ENCODE results near the gene RPS3.

Gene RPS3

DNA sequence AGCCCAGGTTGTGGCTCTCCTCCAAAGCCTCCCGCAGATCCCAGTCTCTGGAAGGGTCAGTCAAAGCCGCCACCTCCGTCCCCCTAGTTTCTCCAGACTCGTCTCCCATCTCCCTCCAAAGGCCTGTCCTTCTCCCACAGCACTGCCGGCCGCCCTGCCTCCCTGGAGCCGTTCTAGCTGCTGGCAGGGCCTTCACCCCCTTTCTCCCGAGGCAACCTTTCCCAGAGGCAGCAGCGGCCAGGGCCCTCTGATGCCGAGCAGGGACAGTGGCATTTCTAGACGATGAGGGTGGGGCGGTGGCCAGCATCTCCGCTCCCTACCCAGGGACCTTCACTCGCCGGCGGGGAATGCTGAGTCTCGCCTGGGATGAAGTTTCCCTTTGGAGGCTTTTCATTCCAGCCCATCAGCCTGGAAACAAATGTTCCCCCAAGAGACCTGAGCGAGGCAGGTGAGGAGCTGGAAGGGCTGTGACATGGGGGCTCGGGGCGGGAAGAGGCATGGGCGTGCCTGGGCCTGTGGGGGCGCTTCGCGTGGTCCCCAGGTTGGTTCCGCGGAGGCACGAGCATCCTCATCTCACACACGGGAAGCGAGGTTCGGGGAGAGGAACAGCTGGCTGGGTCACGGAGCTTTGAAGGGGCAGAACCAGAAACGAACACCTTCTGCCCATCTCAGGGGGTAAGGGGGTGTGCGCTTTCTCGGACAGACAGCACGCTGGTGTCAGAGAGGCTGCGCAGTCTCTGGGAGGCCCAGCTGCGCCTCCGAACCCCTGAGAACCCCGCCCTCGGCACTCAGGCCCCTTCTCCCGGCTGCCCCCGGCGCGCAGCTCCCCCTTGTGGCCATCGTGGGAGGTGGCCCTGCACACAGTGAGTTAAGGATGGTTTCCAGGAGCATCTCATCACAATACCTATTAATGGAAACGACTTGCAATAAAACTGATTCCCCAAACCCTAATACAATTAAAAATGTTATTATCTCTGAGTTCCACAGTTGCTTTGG is 51.8 kb downstream of the RPS3 start:
- TF ChIP-seq, protein P1, sequence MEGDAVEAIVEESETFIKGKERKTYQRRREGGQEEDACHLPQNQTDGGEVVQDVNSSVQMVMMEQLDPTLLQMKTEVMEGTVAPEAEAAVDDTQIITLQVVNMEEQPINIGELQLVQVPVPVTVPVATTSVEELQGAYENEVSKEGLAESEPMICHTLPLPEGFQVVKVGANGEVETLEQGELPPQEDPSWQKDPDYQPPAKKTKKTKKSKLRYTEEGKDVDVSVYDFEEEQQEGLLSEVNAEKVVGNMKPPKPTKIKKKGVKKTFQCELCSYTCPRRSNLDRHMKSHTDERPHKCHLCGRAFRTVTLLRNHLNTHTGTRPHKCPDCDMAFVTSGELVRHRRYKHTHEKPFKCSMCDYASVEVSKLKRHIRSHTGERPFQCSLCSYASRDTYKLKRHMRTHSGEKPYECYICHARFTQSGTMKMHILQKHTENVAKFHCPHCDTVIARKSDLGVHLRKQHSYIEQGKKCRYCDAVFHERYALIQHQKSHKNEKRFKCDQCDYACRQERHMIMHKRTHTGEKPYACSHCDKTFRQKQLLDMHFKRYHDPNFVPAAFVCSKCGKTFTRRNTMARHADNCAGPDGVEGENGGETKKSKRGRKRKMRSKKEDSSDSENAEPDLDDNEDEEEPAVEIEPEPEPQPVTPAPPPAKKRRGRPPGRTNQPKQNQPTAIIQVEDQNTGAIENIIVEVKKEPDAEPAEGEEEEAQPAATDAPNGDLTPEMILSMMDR (conservative IDR thresholded peaks at IDR 0.05; ENCODE audit: low read depth, low read length) = peak; percentile 63
- no peak for DNase-seq (ENCODE audit: low read depth)
- H3K4me3 ChIP-seq (ENCODE audit: low read depth, low read length) = no peak overlapping the region

DNA sequence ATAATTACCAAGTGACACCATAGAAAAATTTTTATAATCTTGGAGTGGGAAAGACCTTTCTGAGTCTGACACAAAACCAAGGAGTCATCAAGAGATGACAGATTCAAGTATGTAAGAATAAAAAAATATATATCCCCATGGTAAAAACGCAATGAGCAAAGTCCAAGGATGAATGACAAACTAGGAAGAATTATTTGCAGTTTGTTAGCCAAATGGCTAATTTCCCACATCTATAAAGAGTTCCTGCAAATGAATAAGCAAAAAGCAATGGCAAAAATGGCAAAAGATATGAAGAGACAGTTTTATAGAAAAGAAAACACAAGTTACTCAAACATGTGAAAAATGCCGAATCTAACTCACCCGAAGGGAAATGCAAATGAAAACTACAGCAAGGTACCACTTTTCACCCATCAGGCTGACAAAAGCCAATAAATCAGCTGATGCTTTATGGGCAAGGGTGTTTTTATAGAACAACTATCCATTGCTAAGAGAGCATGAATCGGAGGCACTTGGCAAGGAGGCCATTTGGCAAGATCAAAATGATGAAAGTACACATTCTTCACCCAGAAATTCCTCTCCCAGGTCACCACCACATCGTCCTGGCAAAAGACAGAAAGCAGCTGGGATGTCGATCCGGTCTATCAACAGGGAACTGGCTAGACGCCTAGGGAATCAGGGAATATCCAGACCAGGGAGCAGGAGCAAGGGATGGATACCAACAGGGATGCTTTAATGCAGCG is 54.8 kb downstream of the RPS3 start:
- H3K4me3 ChIP-seq (ENCODE audit: low read depth, low read length) = no peak overlapping the region
- TF ChIP-seq, protein P1 (conservative IDR thresholded peaks at IDR 0.05; ENCODE audit: low read depth, low read length) = no peak
- DNase-seq (ENCODE audit: low read depth) = peak; percentile 62

DNA sequence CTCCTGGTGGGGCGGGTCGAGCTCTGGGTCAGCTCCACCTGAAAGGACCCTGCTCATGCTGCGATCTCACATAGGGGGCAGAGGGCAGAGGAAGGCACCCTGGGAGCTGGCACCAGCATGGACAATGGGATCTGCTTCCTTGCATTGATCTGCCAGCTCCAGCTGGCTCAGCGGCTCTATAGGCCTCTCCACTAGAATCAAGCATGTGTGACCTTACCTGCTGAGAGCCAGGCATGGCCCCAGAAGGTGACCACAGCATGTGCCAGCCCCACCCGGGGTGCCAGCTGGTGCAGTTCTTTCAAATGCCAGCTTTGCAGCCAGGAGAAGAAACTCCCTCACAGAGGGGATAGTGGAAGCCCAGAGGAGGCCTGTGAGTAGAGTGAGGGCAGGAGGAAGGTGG is 55.7 kb downstream of the RPS3 start:
- TF ChIP-seq, protein P1 (conservative IDR thresholded peaks at IDR 0.05; ENCODE audit: low read depth, low read length) = no peak
- no peak for DNase-seq (ENCODE audit: low read depth)
- H3K4me3 ChIP-seq (ENCODE audit: low read depth, low read length) = no peak overlapping the region

Measured in choroid plexus epithelial cell (primary cell).